T-cell (primary cell): ENCODE measurements around the gene B4GALT5. TPM values are rescaled to one million over a fixed set of nuclear protein-coding genes. Genes with fewer than 3 reads are reported as not detected.

Experiments
- ATAC-seq, 4 experiments: fragments of 200-7000 bp in 3 of 4; fragments of 150-1000 bp in 1 of 4; cut with Tn5 transposase; replicated peaks in 1 of 4; 1 replicate in 3 of 4; 2 replicates in 1 of 4; pipeline ENCODE4 v1.10.0; 2021; ENCODE audit warnings: moderate library complexity in 3 of 4, mild to moderate bottlenecking in 2 of 4, moderate number of reproducible peaks in 1 of 4
- CTCF ChIA-PET, 2 donors: fragments of 300-600 bp; sonication (Branson Sonifier 250); formaldehyde crosslinking; loops; one replicate each; lab custom pipeline; 2022; ENCODE audit warnings: antibody characterized with exemption in 2 of 2; lab: Charles Lee
- POLR2A ChIA-PET, 2 donors: fragments of 300-600 bp; sonication (Branson Sonifier 250); formaldehyde crosslinking; loops; one replicate each; lab custom pipeline; 2022; ENCODE audit warnings: antibody characterized with exemption in 2 of 2; lab: Charles Lee
- DNase-seq, 35 experiments: peaks; one replicate each; pipeline versions ENCODE4 v3.0.0 to v3.0.0-alpha.2; 2013 to 2023
- H3K27ac ChIP-seq: one replicate; pipeline ENCODE4 v1.5.1; 2013; ENCODE audit warnings: low read length
- H3K27me3 ChIP-seq, 2 experiments: replicated peaks in 1 of 2; 1 replicate in 1 of 2; 2 replicates in 1 of 2; pipeline versions ENCODE4 v1.6.1 to v1.7.0; 2013; ENCODE audit warnings: low read length in 1 of 2, mixed read lengths in 1 of 2; ENCODE audit not compliant: control insufficient read depth in 2 of 2, insufficient read depth in 2 of 2; ENCODE audit errors: extremely low read depth in 1 of 2
- H3K36me3 ChIP-seq, 2 donors: 1 replicate in 1 of 2; 2 replicates in 1 of 2; pipeline versions ENCODE4 v1.6.1 to v1.7.0; 2013; ENCODE audit warnings: low read length in 1 of 2; ENCODE audit not compliant: control insufficient read depth in 2 of 2, insufficient read depth in 1 of 2; ENCODE audit errors: extremely low read depth in 1 of 2
- H3K4me1 ChIP-seq, 2 experiments: 1 replicate in 1 of 2; 2 replicates in 1 of 2; pipeline versions ENCODE4 v1.6.1 to v1.7.0; 2013; ENCODE audit warnings: low read length in 2 of 2, mixed read lengths in 1 of 2; ENCODE audit not compliant: insufficient read depth in 2 of 2, control insufficient read depth in 1 of 2; ENCODE audit errors: extremely low read depth in 1 of 2
- H3K4me3 ChIP-seq, 2 donors: 1 replicate in 1 of 2; 2 replicates in 1 of 2; pipeline versions ENCODE4 v1.5.1 to v1.7.0; 2013; ENCODE audit warnings: mild to moderate bottlenecking in 2 of 2, low read length in 1 of 2, moderate library complexity in 1 of 2; ENCODE audit not compliant: control insufficient read depth in 1 of 2; ENCODE audit errors: extremely low read depth in 1 of 2
- H3K9me3 ChIP-seq: 2 replicates; pipeline ENCODE4 v1.7.0; 2013
- H3K27ac Mint-ChIP-seq, 2 donors: one replicate each; pipeline ENCODE4 v1.8.0; 2020 to 2021; ENCODE audit warnings: mild to moderate bottlenecking in 2 of 2, mixed read lengths in 2 of 2
- H3K27me3 Mint-ChIP-seq, 2 donors: one replicate each; pipeline ENCODE4 v1.8.0; 2021 to 2022; ENCODE audit warnings: mixed read lengths in 2 of 2
- H3K36me3 Mint-ChIP-seq: one replicate; pipeline ENCODE4 v1.8.0; 2021; ENCODE audit warnings: mixed read lengths
- H3K4me1 Mint-ChIP-seq, 3 donors: one replicate each; pipeline ENCODE4 v1.8.0; 2020 to 2022; ENCODE audit warnings: mixed read lengths in 3 of 3, mild to moderate bottlenecking in 1 of 3
- H3K4me3 Mint-ChIP-seq, 3 donors: one replicate each; pipeline ENCODE4 v1.8.0; 2020 to 2022; ENCODE audit warnings: mild to moderate bottlenecking in 3 of 3, mixed read lengths in 3 of 3, moderate library complexity in 3 of 3
- H3K9me3 Mint-ChIP-seq, 3 donors: one replicate each; pipeline ENCODE4 v1.8.0; 2020 to 2022; ENCODE audit warnings: mixed read lengths in 3 of 3
- WGBS: methylation state at CpG from one replicate; pipeline ENCODE4 v1.1.5; 2013; ENCODE audit warnings: missing lambda C conversion rate; ENCODE audit not compliant: insufficient coverage; 5-methylcytosine and 5-hydroxymethylcytosine counted together
- total RNA-seq, 35 experiments: library from RNA in 6 of 35; stranded (reverse) in 6 of 35; fragments of 120-200 nt in 1 of 35; gene quantifications; one replicate each; pipeline versions ENCODE4 v1.2.1 to v1.2.4 and lab custom pipeline; 2013 to 2026

Gene B4GALT5
- total RNA-seq, 5 donors from 2014 or later (not counting 1 experiment from before 2014, with no cell fraction given), result 4.6 to 11.9 (median 9.2) TPM

- Histone ChIP-seq H3K4me3 (no peak overlapping the region), H3K27me3 (no peaks in the 10 kb centered on the region), H3K27ac (no peak overlapping the region), H3K9me3 (no peaks in the 10 kb centered on the region), H3K36me3 (peaks cover 4 to 65% of the 10 kb centered on the region in 2 donors), H3K4me1 (peaks cover 0 to 5% of the 10 kb centered on the region in 2 experiments)
- no peak overlapping the region for H3K27ac Mint-ChIP-seq
- H3K27me3 Mint-ChIP-seq, result no peaks in the 10 kb centered on the region
- WGBS, result 93% methylated on average over 4 of the region's 4 CpGs
- H3K9me3 Mint-ChIP-seq, result no peaks in the 10 kb centered on the region
- H3K4me3 Mint-ChIP-seq, result no peak overlapping the region
- ATAC-seq, result no peak
- no peak for DNase-seq
- H3K4me1 Mint-ChIP-seq, result peaks cover 0 to 8% (median 0%) of the 10 kb centered on the region in 3 donors
- peaks cover 60% of the 10 kb centered on the region for H3K36me3 Mint-ChIP-seq
- ChIA-PET CTCF (no interaction called here), POLR2A (interaction anchor here (0.6 kb wide), 2 partner anchors 26 to 1294 kb away, joined by 6 read pairs; no protein-coding TSS in a partner anchor)
These were observed 70.9 kb downstream of the B4GALT5 start for GRCh38 chr20:49642816-49643215.

- H3K36me3 Mint-ChIP-seq, result peaks cover 56% of the 10 kb centered on the region
- POLR2A ChIA-PET, result no interaction called here
These were observed 71.7 kb downstream of the B4GALT5 start for GRCh38 chr20:49641683-49642656.

GRCh38 chr20:49637046-49637637 is 76.5 kb downstream of the B4GALT5 start:
- ATAC-seq, result no peak

More at GRCh38 chr20:49641683-49642656, 71.7 kb downstream of the B4GALT5 start:
- H3K36me3 ChIP-seq, result peaks cover 4 to 67% of the 10 kb centered on the region in 2 donors
- 94% methylated on average over 3 of the region's 10 CpGs for WGBS
- H3K27me3 ChIP-seq, result no peaks in the 10 kb centered on the region
- Mint-ChIP-seq H3K27ac (peak overlapping the region in 1 of 2 donors; percentile 55), H3K27me3 (no peaks in the 10 kb centered on the region), H3K9me3 (no peaks in the 10 kb centered on the region), H3K4me1 (peaks cover 0 to 8% (median 0%) of the 10 kb centered on the region in 3 donors), H3K4me3 (no peak overlapping the region)
- no peak for ATAC-seq
- CTCF ChIA-PET, result no interaction called here
- no peaks in the 10 kb centered on the region for H3K9me3 ChIP-seq
- no peak overlapping the region for H3K4me3 ChIP-seq
- no peak for DNase-seq
- peaks cover 0 to 5% of the 10 kb centered on the region in 2 experiments for H3K4me1 ChIP-seq
- no peak overlapping the region for H3K27ac ChIP-seq

GRCh38 chr20:49636447-49636846 is 77.2 kb downstream of the B4GALT5 start:
- no peaks in the 10 kb centered on the region for H3K4me1 ChIP-seq
- no peak for ATAC-seq
- H3K27ac ChIP-seq, result no peak overlapping the region
- no peaks in the 10 kb centered on the region for H3K9me3 ChIP-seq
- CTCF ChIA-PET, result no interaction called here
- Mint-ChIP-seq H3K27me3 (no peaks in the 10 kb centered on the region), H3K4me3 (no peak overlapping the region), H3K36me3 (peaks cover 51% of the 10 kb centered on the region), H3K27ac (no peak overlapping the region), H3K4me1 (peaks cover 0 to 3% (median 0%) of the 10 kb centered on the region in 3 donors), H3K9me3 (no peaks in the 10 kb centered on the region)
- no peaks in the 10 kb centered on the region for H3K27me3 ChIP-seq
- peaks cover 0 to 32% of the 10 kb centered on the region in 2 donors for H3K36me3 ChIP-seq
- POLR2A ChIA-PET, result no interaction called here
- no peak for DNase-seq
- 100% methylated on average over 3 of the region's 5 CpGs for WGBS
- no peak overlapping the region for H3K4me3 ChIP-seq

More at GRCh38 chr20:49637046-49637637, 76.5 kb downstream of the B4GALT5 start:
- Histone ChIP-seq H3K9me3 (no peaks in the 10 kb centered on the region), H3K27me3 (no peaks in the 10 kb centered on the region), H3K4me1 (peaks cover 0 to 2% of the 10 kb centered on the region in 2 experiments), H3K36me3 (peaks cover 0 to 39% of the 10 kb centered on the region in 2 donors), H3K27ac (no peak overlapping the region), H3K4me3 (no peak overlapping the region)
- peaks cover 57% of the 10 kb centered on the region for H3K36me3 Mint-ChIP-seq
- 96% methylated on average over 4 of the region's 8 CpGs for WGBS
- DNase-seq, result no peak
- ChIA-PET POLR2A (no interaction called here), CTCF (no interaction called here)
- peaks cover 0 to 6% (median 0%) of the 10 kb centered on the region in 3 donors for H3K4me1 Mint-ChIP-seq
- H3K4me3 Mint-ChIP-seq, result no peak overlapping the region
- no peak overlapping the region for H3K27ac Mint-ChIP-seq
- H3K27me3 Mint-ChIP-seq, result no peaks in the 10 kb centered on the region
- no peaks in the 10 kb centered on the region for H3K9me3 Mint-ChIP-seq

GRCh38 chr20:49635866-49636265 is 77.8 kb downstream of the B4GALT5 start:
- Histone ChIP-seq H3K4me3 (no peak overlapping the region), H3K27me3 (no peaks in the 10 kb centered on the region), H3K36me3 (peaks cover 0 to 27% of the 10 kb centered on the region in 2 donors), H3K4me1 (no peaks in the 10 kb centered on the region), H3K27ac (no peak overlapping the region), H3K9me3 (no peaks in the 10 kb centered on the region)
- Mint-ChIP-seq H3K4me3 (no peak overlapping the region), H3K27ac (no peak overlapping the region), H3K36me3 (peaks cover 46% of the 10 kb centered on the region), H3K4me1 (peaks cover 0 to 3% (median 0%) of the 10 kb centered on the region in 3 donors), H3K27me3 (no peaks in the 10 kb centered on the region), H3K9me3 (no peaks in the 10 kb centered on the region)
- DNase-seq (no peak), ATAC-seq (no peak)
- POLR2A ChIA-PET, result no interaction called here
- CTCF ChIA-PET, result no interaction called here
- WGBS, result 87% methylated on average over 9 of the region's 12 CpGs

- 93% methylated on average over 11 of the region's 16 CpGs for WGBS
- Histone ChIP-seq H3K9me3 (no peaks in the 10 kb centered on the region), H3K36me3 (peaks cover 0 to 23% of the 10 kb centered on the region in 2 donors), H3K4me1 (no peaks in the 10 kb centered on the region), H3K27ac (no peak overlapping the region), H3K4me3 (no peak overlapping the region), H3K27me3 (no peaks in the 10 kb centered on the region)
- peaks cover 40% of the 10 kb centered on the region for H3K36me3 Mint-ChIP-seq
- ChIA-PET POLR2A (no interaction called here), CTCF (no interaction called here)
- no peaks in the 10 kb centered on the region for H3K9me3 Mint-ChIP-seq
- no peaks in the 10 kb centered on the region for H3K27me3 Mint-ChIP-seq
- no peak overlapping the region for H3K27ac Mint-ChIP-seq
- H3K4me3 Mint-ChIP-seq, result no peak overlapping the region
- DNase-seq (no peak), ATAC-seq (no peak)
- H3K4me1 Mint-ChIP-seq, result peaks cover 0 to 3% (median 0%) of the 10 kb centered on the region in 3 donors
These were observed 78.5 kb downstream of the B4GALT5 start for GRCh38 chr20:49635166-49635565.
